CD14-positive monocyte (primary cell): ENCODE measurements around the gene MUC6. TPM values are rescaled to one million over a fixed set of nuclear protein-coding genes. Genes with fewer than 3 reads are reported as not detected.

Source experiments
- DNase-seq, 3 donors: peaks; one replicate each; pipeline ENCODE4 v3.0.0-alpha.2; 2011 to 2022
- H2AFZ ChIP-seq: 2 replicates; pipeline ENCODE4 v1.6.0; 2012; ENCODE audit warnings: mild to moderate bottlenecking, low read depth, low read length, inconsistent platforms; ENCODE audit not compliant: insufficient read depth, poor library complexity, severe bottlenecking
- H3K27ac ChIP-seq, 2 donors: 1 replicate in 1 of 2; 2 replicates in 1 of 2; pipeline ENCODE4 v1.5.1; 2012 to 2013; ENCODE audit warnings: low read length in 2 of 2, control low read depth in 1 of 2, inconsistent platforms in 1 of 2, low read depth in 1 of 2, mild to moderate bottlenecking in 1 of 2
- H3K27me3 ChIP-seq, 2 donors: one replicate each; pipeline versions ENCODE4 v1.6.0 to v1.6.1; 2011 to 2013; ENCODE audit warnings: low read length in 2 of 2; ENCODE audit not compliant: control insufficient read depth in 2 of 2, insufficient read depth in 2 of 2
- H3K36me3 ChIP-seq, 2 donors: replicated peaks in 1 of 2; 1 replicate in 1 of 2; 2 replicates in 1 of 2; pipeline versions ENCODE4 v1.5.1 to v1.6.1; 2012 to 2013; ENCODE audit warnings: low read length in 2 of 2, control low read depth in 1 of 2, inconsistent platforms in 1 of 2, mild to moderate bottlenecking in 1 of 2; ENCODE audit not compliant: insufficient read depth in 2 of 2, control insufficient read depth in 1 of 2
- H3K4me1 ChIP-seq, 2 donors: 1 replicate in 1 of 2; 2 replicates in 1 of 2; pipeline versions ENCODE4 v1.5.1 to v1.6.1; 2012 to 2013; ENCODE audit warnings: low read length in 2 of 2, control low read depth in 1 of 2, inconsistent platforms in 1 of 2, mild to moderate bottlenecking in 1 of 2, moderate library complexity in 1 of 2; ENCODE audit not compliant: insufficient read depth in 2 of 2, control insufficient read depth in 1 of 2
- H3K4me2 ChIP-seq: replicated peaks from 2 replicates; pipeline ENCODE3; 2012; ENCODE audit warnings: low read length, moderate library complexity, mild to moderate bottlenecking; ENCODE audit not compliant: poor library complexity, severe bottlenecking; ENCODE audit errors: extremely low read depth
- H3K4me3 ChIP-seq, 3 experiments: fragments of 200-600 bp in 1 of 3; sonication (generic) in 1 of 3; replicated peaks in 1 of 3; 1 replicate in 2 of 3; 2 replicates in 1 of 3; pipeline ENCODE4 v1.5.1; 2011 to 2013; ENCODE audit warnings: low read length in 3 of 3, mild to moderate bottlenecking in 3 of 3, control low read depth in 2 of 3, low read depth in 2 of 3, inconsistent platforms in 1 of 3, moderate library complexity in 1 of 3
- H3K79me2 ChIP-seq: 2 replicates; pipeline ENCODE4 v1.6.0; 2012; ENCODE audit warnings: mild to moderate bottlenecking, control low read depth, inconsistent platforms, low read length, moderate library complexity; ENCODE audit not compliant: insufficient read depth
- H3K9ac ChIP-seq: 2 replicates; pipeline ENCODE4 v1.6.0; 2017; ENCODE audit warnings: low read length, mild to moderate bottlenecking; ENCODE audit not compliant: insufficient read depth, poor library complexity, severe bottlenecking
- H3K9me3 ChIP-seq, 2 donors: replicated peaks in 1 of 2; 1 replicate in 1 of 2; 2 replicates in 1 of 2; pipeline versions ENCODE4 v1.5.1 to v1.6.1; 2012 to 2013; ENCODE audit warnings: low read length in 2 of 2, control low read depth in 1 of 2; ENCODE audit not compliant: control insufficient read depth in 1 of 2, insufficient read depth in 1 of 2
- H4K20me1 ChIP-seq: 2 replicates; pipeline ENCODE4 v1.6.0; 2012; ENCODE audit warnings: mild to moderate bottlenecking, low read length, control low read depth, moderate library complexity; ENCODE audit not compliant: insufficient read depth
- H3K27ac Mint-ChIP-seq, 7 donors: one replicate each; pipeline ENCODE4 v1.8.0; 2020; ENCODE audit warnings: mild to moderate bottlenecking in 7 of 7, mixed read lengths in 7 of 7, moderate library complexity in 6 of 7, inconsistent platforms in 2 of 7
- H3K27me3 Mint-ChIP-seq, 3 donors: one replicate each; pipeline ENCODE4 v1.8.0; 2021 to 2022; ENCODE audit warnings: low read depth in 3 of 3, mild to moderate bottlenecking in 3 of 3, mixed read lengths in 3 of 3, moderate library complexity in 3 of 3, inconsistent platforms in 1 of 3
- H3K36me3 Mint-ChIP-seq, 2 donors: one replicate each; pipeline ENCODE4 v1.8.0; 2020; ENCODE audit warnings: mixed read lengths in 2 of 2, inconsistent platforms in 1 of 2, mild to moderate bottlenecking in 1 of 2
- H3K4me1 Mint-ChIP-seq: one replicate; pipeline ENCODE4 v1.8.0; 2020; ENCODE audit warnings: mild to moderate bottlenecking, mixed read lengths
- H3K4me3 Mint-ChIP-seq, 2 donors: one replicate each; pipeline ENCODE4 v1.8.0; 2020; ENCODE audit warnings: mild to moderate bottlenecking in 2 of 2, mixed read lengths in 2 of 2, moderate library complexity in 1 of 2
- H3K9me3 Mint-ChIP-seq, 7 donors: one replicate each; pipeline ENCODE4 v1.8.0; 2020 to 2022; ENCODE audit warnings: mixed read lengths in 7 of 7, mild to moderate bottlenecking in 6 of 7, moderate library complexity in 6 of 7, inconsistent platforms in 2 of 7
- CTCF ChIP-seq: fragments of 200-600 bp; IDR thresholded peaks from one replicate; pipeline ENCODE4 v1.8.0; 2022; ENCODE audit warnings: antibody characterized with exemption, mild to moderate bottlenecking
- WGBS: methylation state at CpG from one replicate; pipeline ENCODE4 v1.1.5; 2013; ENCODE audit warnings: missing lambda C conversion rate; ENCODE audit not compliant: insufficient coverage; 5-methylcytosine and 5-hydroxymethylcytosine counted together
- intact Hi-C, 2 donors: fragments of 100-400 bp; cut with micrococcal nuclease; formaldehyde crosslinking; loops; one replicate each; pipeline versions ENCODE4 v1.15.0 to v1.15.1; 2023
- polyA plus RNA-seq, 3 donors: library from polyadenylated mRNA; depleted of rRNA in 1 of 3; unstranded in 2 of 3; stranded (reverse) in 1 of 3; fragments of 300-500 nt in 2 of 3; fragments of >200 nt in 1 of 3; fragmentation: Illumina TruSeq in 2 of 3; gene quantifications; 1 replicate in 2 of 3; 2 replicates in 1 of 3; pipeline ENCODE4 v1.2.3, GENCODE V29; 2012 to 2021

The MUC6 gene
- polyA plus RNA-seq, 3 donors = not detected

DNA sequence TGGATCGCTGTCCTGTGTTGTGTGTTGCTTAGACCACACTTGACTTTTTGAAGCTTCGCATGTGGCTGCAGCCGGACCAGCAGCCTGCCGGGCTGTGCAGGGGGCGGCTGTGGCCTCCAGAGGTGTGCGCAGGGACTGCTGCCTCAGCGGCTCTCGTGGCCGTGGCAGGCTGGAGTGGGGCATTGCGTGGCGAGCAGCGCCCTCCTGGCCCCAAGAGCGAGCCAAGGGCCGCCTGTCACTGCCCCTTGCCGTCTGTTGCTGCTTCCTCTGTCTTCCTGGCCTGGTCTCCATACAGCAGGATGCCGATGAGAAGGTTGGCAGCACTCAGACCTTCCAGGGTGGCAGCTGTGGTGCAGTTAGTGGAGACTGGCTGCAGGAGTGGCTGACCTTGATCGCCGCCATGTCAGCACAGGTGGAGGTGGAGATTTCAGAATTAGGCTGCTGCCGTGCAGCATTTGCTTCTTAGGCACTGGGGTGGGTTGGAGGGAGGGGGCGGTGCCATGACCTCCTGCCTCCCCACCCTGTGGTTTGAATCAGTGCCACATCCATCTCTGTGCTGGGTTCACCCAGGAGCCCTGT lies 34.0 kb downstream of the MUC6 start:
- Mint-ChIP-seq H3K27ac (peak overlapping the region in 1 of 7 donors; percentile 59), H3K4me3 (no peak overlapping the region), H3K36me3 (peaks cover 63 to 94% of the 10 kb centered on the region in 2 donors), H3K4me1 (no peaks in the 10 kb centered on the region), H3K27me3 (peaks cover 0 to 2% (median 0%) of the 10 kb centered on the region in 3 donors), H3K9me3 (no peaks in the 10 kb centered on the region)
- no peak for TF ChIP-seq CTCF
- H2AFZ ChIP-seq = no peak overlapping the region
- H3K9ac ChIP-seq = no peak overlapping the region
- peaks cover 25% of the 10 kb centered on the region for H4K20me1 ChIP-seq
- H3K27me3 ChIP-seq = no peaks in the 10 kb centered on the region
- no peak overlapping the region for H3K4me3 ChIP-seq
- no peaks in the 10 kb centered on the region for H3K79me2 ChIP-seq
- H3K4me1 ChIP-seq = no peaks in the 10 kb centered on the region
- DNase-seq = no peak
- H3K27ac ChIP-seq = no peak overlapping the region
- no peaks in the 10 kb centered on the region for H3K9me3 ChIP-seq
- WGBS = 96% methylated on average over 18 of the region's 20 CpGs
- intact Hi-C loops = no loop called here
- peaks cover 58 to 89% of the 10 kb centered on the region in 2 donors for H3K36me3 ChIP-seq
- H3K4me2 ChIP-seq = no peak overlapping the region

DNA sequence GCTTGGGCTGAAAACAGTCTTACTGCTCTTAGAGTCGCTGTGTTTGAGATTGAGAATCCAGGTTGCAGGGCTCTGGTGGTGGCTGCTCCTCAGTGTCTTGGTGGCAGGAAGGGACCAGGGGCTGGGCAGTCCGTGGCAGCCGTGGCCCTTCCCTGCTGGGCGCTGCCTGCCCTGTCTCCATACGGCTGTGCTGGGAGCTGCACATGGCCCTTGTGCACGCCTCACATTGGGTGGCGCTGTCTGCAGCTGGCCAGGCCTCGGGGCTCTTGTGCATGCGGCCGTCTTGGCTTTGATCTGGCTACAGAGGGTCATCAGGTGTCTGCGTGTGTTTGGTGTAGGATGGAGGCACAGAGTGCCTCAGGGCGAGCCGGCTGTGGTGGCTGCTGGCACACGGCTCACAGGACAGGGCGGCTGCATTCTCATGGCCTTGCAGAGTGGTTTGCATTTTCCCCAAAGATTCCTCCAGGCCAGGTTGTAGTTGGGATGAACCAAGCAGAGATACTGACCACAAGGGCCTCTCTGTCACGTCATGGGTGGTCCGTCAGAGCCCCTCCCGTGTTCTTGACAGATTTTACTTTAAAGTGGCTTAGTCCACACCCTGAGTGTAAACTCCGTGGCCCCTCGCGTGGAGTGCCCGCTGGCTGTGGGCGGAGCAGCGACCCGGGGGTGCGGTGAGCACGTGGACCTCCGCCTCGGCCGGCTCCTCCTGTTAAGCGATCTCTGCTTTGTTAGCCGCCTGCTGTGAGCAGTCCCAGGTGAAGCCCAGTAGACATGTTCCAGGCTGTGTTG lies 34.7 kb downstream of the MUC6 start:
- DNase-seq = no peak
- Histone ChIP-seq H4K20me1 (peaks cover 28% of the 10 kb centered on the region), H3K27ac (no peak overlapping the region), H3K36me3 (peaks cover 63 to 89% of the 10 kb centered on the region in 2 donors), H3K27me3 (no peaks in the 10 kb centered on the region), H2AFZ (no peak overlapping the region), H3K4me2 (no peak overlapping the region), H3K79me2 (no peaks in the 10 kb centered on the region), H3K4me1 (no peaks in the 10 kb centered on the region), H3K4me3 (no peak overlapping the region), H3K9me3 (no peaks in the 10 kb centered on the region), H3K9ac (no peak overlapping the region)
- Mint-ChIP-seq H3K27me3 (peaks cover 0 to 2% (median 0%) of the 10 kb centered on the region in 3 donors), H3K27ac (no peak overlapping the region), H3K4me1 (no peaks in the 10 kb centered on the region), H3K36me3 (peaks cover 61 to 96% of the 10 kb centered on the region in 2 donors), H3K9me3 (no peaks in the 10 kb centered on the region), H3K4me3 (no peak overlapping the region)
- 97% methylated on average over 32 of the region's 32 CpGs for WGBS
- TF ChIP-seq CTCF = no peak
- intact Hi-C loops = no loop called here
